Stimulated activated CD8-positive, alpha-beta memory T cell treated with anti-CD3 and anti-CD28 coated beads, Interleukin-15, amount 100 ng/mL, for 4 hours (primary cell): ENCODE data around the gene SRMS.

Experiments
- DNase-seq, 2 donors: peaks; one replicate each; pipeline ENCODE4 v3.0.0-alpha.2; 2020; ENCODE audit warnings: low read depth in 2 of 2

The SRMS gene

GRCh38 chr20:63501818-63502670 lies 45.5 kb downstream of the SRMS start:
- no peak for DNase-seq

- no peak for DNase-seq
Observed at GRCh38 chr20:63500902-63501817, 46.4 kb downstream of the SRMS start.

GRCh38 chr20:63500151-63500901 lies 47.2 kb downstream of the SRMS start:
- no peak for DNase-seq

GRCh38 chr20:63499338-63499969 lies 48.1 kb downstream of the SRMS start:
- DNase-seq = no peak

GRCh38 chr20:63498960-63499337 lies 48.6 kb downstream of the SRMS start, which contains the start of gene EEF1A2:
TSS of gene EEF1A2 (minus strand) at chr20:63499083. CDS start at chr20:63497763, 1,320 bp downstream.
- peak in 1 of 2 donors; percentile 17 for DNase-seq

GRCh38 chr20:63497946-63498935 lies 49.3 kb downstream of the SRMS start:
- DNase-seq = no peak

- DNase-seq = no peak
Observed at GRCh38 chr20:63497138-63497945, 50.2 kb downstream of the SRMS start.

- no peak for DNase-seq
Observed at GRCh38 chr20:63496596-63497120, 50.9 kb downstream of the SRMS start.

- peak; percentile 23 to 46 for DNase-seq
Observed at GRCh38 chr20:63495741-63496595, 51.6 kb downstream of the SRMS start.

GRCh38 chr20:63495167-63495720 lies 52.3 kb downstream of the SRMS start:
- no peak for DNase-seq

GRCh38 chr20:63494420-63495166 lies 53.0 kb downstream of the SRMS start:
- no peak for DNase-seq

- no peak for DNase-seq
Observed at GRCh38 chr20:63494084-63494419, 53.5 kb downstream of the SRMS start.

- no peak for DNase-seq
Observed at GRCh38 chr20:63493563-63494020, 54.0 kb downstream of the SRMS start.

- no peak for DNase-seq
Observed at GRCh38 chr20:63492982-63493381, 54.6 kb downstream of the SRMS start.

- no peak for DNase-seq
Observed at GRCh38 chr20:63492518-63492917, 55.0 kb downstream of the SRMS start.

GRCh38 chr20:63491635-63492230 lies 55.8 kb downstream of the SRMS start:
- DNase-seq = no peak

- DNase-seq = no peak
Observed at GRCh38 chr20:63491078-63491477, 56.5 kb downstream of the SRMS start.
